ENCODE results near the gene GRM7.

GRM7 gene

GRCh38 chr3:7421065-7421464 is 560.1 kb downstream of the GRM7 start:
- no peak for DNase-seq

GRCh38 chr3:7423036-7423435 is 562.1 kb downstream of the GRM7 start:
- DNase-seq: no peak

GRCh38 chr3:7423995-7424394 is 563.1 kb downstream of the GRM7 start:
- no peak for DNase-seq

- no peak for DNase-seq
These were observed 567.3 kb downstream of the GRM7 start for GRCh38 chr3:7428206-7428718.

GRCh38 chr3:7432610-7433009 is 571.7 kb downstream of the GRM7 start:
- no peak for DNase-seq

- no peak for DNase-seq
These were observed 572.2 kb downstream of the GRM7 start for GRCh38 chr3:7433073-7433472.

- DNase-seq: no peak
These were observed 575.6 kb downstream of the GRM7 start for GRCh38 chr3:7436542-7436941.

- DNase-seq: no peak
These were observed 576.3 kb downstream of the GRM7 start for GRCh38 chr3:7437231-7437630.

- no peak for DNase-seq
These were observed 578.3 kb downstream of the GRM7 start for GRCh38 chr3:7439101-7439680.

GRCh38 chr3:7444886-7445285 is 584.0 kb downstream of the GRM7 start:
- DNase-seq: no peak

- no peak for DNase-seq
These were observed 584.4 kb downstream of the GRM7 start for GRCh38 chr3:7445331-7445730.

GRCh38 chr3:7447197-7447769 is 586.4 kb downstream of the GRM7 start:
- no peak for DNase-seq

- no peak for DNase-seq
These were observed 595.5 kb downstream of the GRM7 start for GRCh38 chr3:7456386-7456785.

- no peak for DNase-seq
These were observed 600.4 kb downstream of the GRM7 start for GRCh38 chr3:7461202-7461825.

- no peak for DNase-seq
These were observed 609.0 kb downstream of the GRM7 start for GRCh38 chr3:7469866-7470265.

- DNase-seq: no peak
These were observed 623.7 kb downstream of the GRM7 start for GRCh38 chr3:7484636-7485035.

- DNase-seq: no peak
These were observed 626.8 kb downstream of the GRM7 start for GRCh38 chr3:7487763-7488162.

- no peak for DNase-seq
These were observed 628.5 kb downstream of the GRM7 start for GRCh38 chr3:7489417-7489816.

GRCh38 chr3:7498715-7499114 is 637.8 kb downstream of the GRM7 start:
- no peak for DNase-seq

- no peak for DNase-seq
These were observed 642.5 kb downstream of the GRM7 start for GRCh38 chr3:7503431-7503830.

- DNase-seq: no peak
These were observed 644.2 kb downstream of the GRM7 start for GRCh38 chr3:7504886-7505775.

- DNase-seq: no peak
These were observed 645.8 kb downstream of the GRM7 start for GRCh38 chr3:7506606-7507180.

GRCh38 chr3:7508821-7509220 is 647.9 kb downstream of the GRM7 start:
- no peak for DNase-seq

Measured in CD4-positive, alpha-beta T cell treated with Interleukin-17A for 4 hours (primary cell).